Upper lobe of left lung (tissue), 4 donors: Measurements from ENCODE around the gene GTF3C5.

ENCODE experiments used
- CTCF ChIP-seq, 6 experiments: fragments of 450-650 bp in 4 of 6; fragments of 200-600 bp in 2 of 6; sonication (generic) in 2 of 6; IDR thresholded peaks; one replicate each; pipeline ENCODE4 v1.5.1; 2016 to 2019; ENCODE audit warnings: antibody characterized with exemption in 6 of 6
- POLR2AphosphoS5 ChIP-seq, 2 donors: sonication (generic); formaldehyde crosslinking; IDR thresholded peaks; one replicate each; pipeline ENCODE4 v1.5.1; 2017; ENCODE audit warnings: antibody characterized with exemption in 2 of 2

GRCh38 chr9:133005957-133006356, 24.8 kb upstream of the GTF3C5 start:
- TF ChIP-seq CTCF (IDR thresholded peaks at IDR 0.05) = no peak
- no peak for TF ChIP-seq POLR2AphosphoS5 (IDR thresholded peaks at IDR 0.05)
